ENCODE results near the gene ST8SIA3. TPM values are rescaled to one million over a fixed set of nuclear protein-coding genes. Genes with fewer than 3 reads are reported as not detected.

Gene ST8SIA3, protein sequence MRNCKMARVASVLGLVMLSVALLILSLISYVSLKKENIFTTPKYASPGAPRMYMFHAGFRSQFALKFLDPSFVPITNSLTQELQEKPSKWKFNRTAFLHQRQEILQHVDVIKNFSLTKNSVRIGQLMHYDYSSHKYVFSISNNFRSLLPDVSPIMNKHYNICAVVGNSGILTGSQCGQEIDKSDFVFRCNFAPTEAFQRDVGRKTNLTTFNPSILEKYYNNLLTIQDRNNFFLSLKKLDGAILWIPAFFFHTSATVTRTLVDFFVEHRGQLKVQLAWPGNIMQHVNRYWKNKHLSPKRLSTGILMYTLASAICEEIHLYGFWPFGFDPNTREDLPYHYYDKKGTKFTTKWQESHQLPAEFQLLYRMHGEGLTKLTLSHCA
- 3.4 TPM for polyA plus RNA-seq (2013, experiment 1 of 2)
- 3.9 TPM for polyA plus RNA-seq (2013, experiment 2 of 2)

DNA sequence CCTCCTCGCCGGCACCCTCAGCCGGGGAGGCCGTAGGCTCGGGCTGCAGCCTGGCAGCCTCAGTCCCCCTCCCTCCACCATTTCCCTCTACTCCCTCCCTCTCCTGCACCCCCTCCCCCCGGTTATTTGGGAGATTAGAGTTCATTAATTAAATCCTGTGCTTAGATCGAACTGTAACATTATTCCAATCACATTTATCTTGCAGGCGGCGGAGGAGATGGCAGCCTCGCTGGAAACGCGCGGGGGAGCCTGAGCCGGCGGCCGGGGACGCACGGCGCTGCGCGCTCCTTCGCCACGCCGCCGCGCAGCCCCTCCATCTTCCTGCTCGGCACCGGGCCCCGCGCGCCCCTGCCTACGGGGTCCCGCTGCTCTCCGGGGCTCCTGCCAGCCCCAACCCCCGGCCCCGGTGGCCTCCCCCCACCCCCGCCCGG, at the start of gene ST8SIA3:
ST8SIA3 (plus strand) TSS at position 287 of the 431 bp plus-strand sequence. CDS start 290 bp downstream, outside the sequence.
- Histone ChIP-seq H3K9ac (ENCODE audit: low read depth, low read length) (no peak within 1 kb of the TSS; the same call in 1 of the 2 replicates), H3K9me3 (ENCODE audit: insufficient read depth, low read depth, low read length) (no peaks in the 10 kb centered on the region), H3K36me3 (ENCODE audit: insufficient read depth, low read length) (no peaks in the 10 kb centered on the region), H3K27me3 (ENCODE audit: insufficient read depth, low read length) (peaks cover 42% of the 10 kb centered on the region), H3K4me1 (ENCODE audit: insufficient read depth, low read length) (peaks cover 8% of the 10 kb centered on the region; the same call in 1 of the 2 replicates), H3K4me3 (ENCODE audit: low read length) (peak within 1 kb of the TSS; percentile 76), H3K27ac (ENCODE audit: low read depth, low read length) (no peak within 1 kb of the TSS)
- WGBS = under 1% methylated on average over 28 of the region's 38 CpGs

DNA sequence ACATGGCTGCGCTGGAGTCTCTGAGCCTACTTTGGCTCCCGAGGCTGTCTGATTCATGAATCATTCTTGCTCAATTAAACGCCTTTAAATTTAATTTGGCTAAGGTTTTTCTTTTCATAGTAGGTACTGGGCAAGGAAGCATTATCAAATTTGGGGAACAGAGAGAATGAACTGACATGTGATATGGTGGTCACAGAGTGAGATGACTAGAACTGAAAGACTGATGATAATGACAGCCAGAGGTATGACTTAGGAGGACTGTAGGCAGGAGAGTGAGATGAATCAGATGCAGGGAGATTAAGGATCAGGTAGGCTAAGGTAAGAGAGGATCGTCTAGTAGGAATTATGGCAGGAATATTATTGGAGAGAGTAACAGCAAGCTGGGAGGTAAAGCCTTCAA, 40.9 kb upstream of the ST8SIA3 start:
- no peaks in the 10 kb centered on the region for H3K4me1 ChIP-seq (ENCODE audit: insufficient read depth, low read length)
- no peak overlapping the region for H3K27ac ChIP-seq (ENCODE audit: low read depth, low read length)
- no peak overlapping the region for H3K9ac ChIP-seq (ENCODE audit: low read depth, low read length)
- no peak overlapping the region for H3K4me3 ChIP-seq (ENCODE audit: low read length)
- 90% methylated on average over 4 of the region's 4 CpGs for WGBS
- no peaks in the 10 kb centered on the region for H3K9me3 ChIP-seq (ENCODE audit: insufficient read depth, low read depth, low read length)
- no peaks in the 10 kb centered on the region for H3K36me3 ChIP-seq (ENCODE audit: insufficient read depth, low read length)
- H3K27me3 ChIP-seq (ENCODE audit: insufficient read depth, low read length) = no peaks in the 10 kb centered on the region

- H3K9me3 ChIP-seq (ENCODE audit: insufficient read depth, low read depth, low read length) = no peaks in the 10 kb centered on the region
- H3K9ac ChIP-seq (ENCODE audit: low read depth, low read length) = no peak overlapping the region
- no peak overlapping the region for H3K4me3 ChIP-seq (ENCODE audit: low read length)
- WGBS = 100% methylated on average over 3 of the region's 3 CpGs
- H3K27ac ChIP-seq (ENCODE audit: low read depth, low read length) = no peak overlapping the region
- no peaks in the 10 kb centered on the region for H3K27me3 ChIP-seq (ENCODE audit: insufficient read depth, low read length)
- no peaks in the 10 kb centered on the region for H3K36me3 ChIP-seq (ENCODE audit: insufficient read depth, low read length)
- H3K4me1 ChIP-seq (ENCODE audit: insufficient read depth, low read length) = no peaks in the 10 kb centered on the region
These were observed 39.8 kb upstream of the ST8SIA3 start for GRCh38 chr18:57312346-57313144.

DNA sequence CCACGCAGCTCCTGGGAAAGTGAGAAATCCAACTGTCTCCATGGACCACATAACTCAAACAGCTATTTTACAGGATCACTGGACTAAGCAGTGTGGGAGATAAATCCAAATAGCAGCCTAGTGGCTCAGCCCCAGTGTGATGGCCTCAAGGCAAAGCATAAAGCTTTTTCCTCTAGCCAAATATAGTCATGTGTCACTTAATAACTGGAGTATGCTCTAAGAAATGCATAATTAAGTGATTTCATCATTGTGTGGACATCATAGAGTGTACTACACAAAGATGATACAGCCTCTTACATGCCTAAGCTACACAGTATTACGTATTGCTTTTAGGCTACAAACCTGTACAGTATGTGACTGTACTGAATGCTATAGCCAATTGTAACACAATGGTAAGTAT, 31.8 kb upstream of the ST8SIA3 start:
- H3K27me3 ChIP-seq (ENCODE audit: insufficient read depth, low read length) = no peaks in the 10 kb centered on the region
- WGBS = 82% methylated on average over 2 of the region's 2 CpGs
- H3K4me1 ChIP-seq (ENCODE audit: insufficient read depth, low read length) = no peaks in the 10 kb centered on the region
- H3K27ac ChIP-seq (ENCODE audit: low read depth, low read length) = no peak overlapping the region
- H3K9ac ChIP-seq (ENCODE audit: low read depth, low read length) = no peak overlapping the region
- no peaks in the 10 kb centered on the region for H3K36me3 ChIP-seq (ENCODE audit: insufficient read depth, low read length)
- no peaks in the 10 kb centered on the region for H3K9me3 ChIP-seq (ENCODE audit: insufficient read depth, low read depth, low read length)
- no peak overlapping the region for H3K4me3 ChIP-seq (ENCODE audit: low read length)

DNA sequence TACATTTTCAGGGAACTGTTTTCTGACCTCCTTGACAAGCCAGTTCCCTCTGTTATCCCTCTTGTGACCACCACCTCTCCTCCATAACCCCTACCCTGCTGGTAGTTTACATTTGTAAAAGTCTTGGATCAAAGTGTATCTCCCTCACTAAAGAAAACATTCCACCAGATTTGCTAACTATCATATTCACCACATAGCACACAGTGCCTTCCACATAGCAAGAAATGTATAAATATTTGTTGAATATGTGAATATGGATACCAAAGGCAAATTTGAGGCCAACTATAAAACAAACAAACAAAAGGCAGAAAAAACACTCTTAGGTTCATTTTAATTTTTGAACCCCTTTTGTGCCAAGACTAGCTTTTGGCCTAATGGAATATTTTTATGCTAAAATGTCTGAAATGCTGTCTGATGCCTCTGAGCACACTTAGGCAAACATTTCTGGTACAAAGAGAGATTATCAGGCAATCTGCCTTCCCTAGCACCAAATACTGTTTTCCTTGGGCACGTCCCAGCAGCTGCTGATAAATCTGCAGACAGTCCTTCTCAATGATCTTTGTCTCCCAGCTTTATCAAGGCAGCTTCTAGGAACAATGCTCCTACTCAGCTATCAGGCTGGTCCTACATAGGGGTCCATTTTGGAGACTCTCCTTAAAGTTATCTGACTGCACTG, 26.7 kb upstream of the ST8SIA3 start:
- 73% methylated on average over 1 of the region's 1 CpG for WGBS

GRCh38 chr18:57326718-57327323, 25.5 kb upstream of the ST8SIA3 start:
- 91% methylated on average over 8 of the region's 8 CpGs for WGBS

More for the DNA sequence above, 26.7 kb upstream of the ST8SIA3 start:
- Histone ChIP-seq H3K27ac (ENCODE audit: low read depth, low read length) (no peak overlapping the region), H3K27me3 (ENCODE audit: insufficient read depth, low read length) (no peaks in the 10 kb centered on the region), H3K36me3 (ENCODE audit: insufficient read depth, low read length) (no peaks in the 10 kb centered on the region), H3K9ac (ENCODE audit: low read depth, low read length) (no peak overlapping the region), H3K9me3 (ENCODE audit: insufficient read depth, low read depth, low read length) (no peaks in the 10 kb centered on the region), H3K4me1 (ENCODE audit: insufficient read depth, low read length) (no peaks in the 10 kb centered on the region), H3K4me3 (ENCODE audit: low read length) (no peak overlapping the region)

DNA sequence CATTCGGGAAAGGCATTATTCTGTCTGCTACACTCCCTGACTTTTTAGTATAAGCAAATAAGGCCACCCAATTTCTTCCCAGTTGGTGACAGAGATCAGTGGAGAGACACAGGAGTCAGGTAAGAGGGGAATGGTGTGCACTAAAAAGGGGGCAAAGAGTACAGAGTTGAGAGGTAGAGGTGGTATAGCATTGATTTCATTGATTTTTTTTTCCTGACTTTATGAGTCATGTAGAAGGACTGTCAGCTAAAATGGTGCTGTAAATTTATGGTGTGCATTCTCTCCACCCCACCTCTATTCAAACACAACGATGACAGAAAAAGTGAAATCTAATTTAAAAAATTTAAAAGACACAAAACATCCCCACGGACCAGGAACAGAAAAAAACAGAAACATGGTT, 23.7 kb upstream of the ST8SIA3 start:
- H3K36me3 ChIP-seq (ENCODE audit: insufficient read depth, low read length) = no peaks in the 10 kb centered on the region
- H3K9me3 ChIP-seq (ENCODE audit: insufficient read depth, low read depth, low read length) = no peaks in the 10 kb centered on the region
- H3K4me3 ChIP-seq (ENCODE audit: low read length) = no peak overlapping the region
- no peak overlapping the region for H3K9ac ChIP-seq (ENCODE audit: low read depth, low read length)
- H3K27ac ChIP-seq (ENCODE audit: low read depth, low read length) = no peak overlapping the region
- no peaks in the 10 kb centered on the region for H3K27me3 ChIP-seq (ENCODE audit: insufficient read depth, low read length)
- no peaks in the 10 kb centered on the region for H3K4me1 ChIP-seq (ENCODE audit: insufficient read depth, low read length)
- WGBS = 92% methylated on average over 3 of the region's 3 CpGs

More at GRCh38 chr18:57326718-57327323, 25.5 kb upstream of the ST8SIA3 start:
- Histone ChIP-seq H3K36me3 (ENCODE audit: insufficient read depth, low read length) (no peaks in the 10 kb centered on the region), H3K27me3 (ENCODE audit: insufficient read depth, low read length) (no peaks in the 10 kb centered on the region), H3K27ac (ENCODE audit: low read depth, low read length) (no peak overlapping the region), H3K9me3 (ENCODE audit: insufficient read depth, low read depth, low read length) (no peaks in the 10 kb centered on the region), H3K4me3 (ENCODE audit: low read length) (no peak overlapping the region), H3K4me1 (ENCODE audit: insufficient read depth, low read length) (no peaks in the 10 kb centered on the region), H3K9ac (ENCODE audit: low read depth, low read length) (no peak overlapping the region)

DNA sequence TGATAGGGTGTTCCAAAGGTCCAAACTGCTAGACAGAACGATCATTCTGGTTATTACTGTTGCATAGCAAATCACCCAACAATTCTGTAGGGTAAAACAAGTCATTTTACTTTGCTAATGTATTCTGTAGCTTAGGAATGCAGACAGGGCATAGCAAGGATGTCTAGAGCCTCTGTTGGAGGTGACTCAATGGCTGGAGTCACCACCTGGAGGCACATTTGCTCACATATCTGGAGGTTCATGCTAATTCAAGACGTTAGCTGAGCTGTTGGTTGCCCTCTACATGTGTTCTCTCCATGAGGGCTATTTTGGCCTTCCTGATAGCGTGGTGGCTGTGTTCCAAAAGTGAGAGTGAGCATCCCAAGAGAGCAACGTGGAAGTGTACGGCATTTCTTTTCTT, 22.5 kb upstream of the ST8SIA3 start:
- Histone ChIP-seq H3K36me3 (ENCODE audit: insufficient read depth, low read length) (no peaks in the 10 kb centered on the region), H3K9ac (ENCODE audit: low read depth, low read length) (no peak overlapping the region), H3K27me3 (ENCODE audit: insufficient read depth, low read length) (no peaks in the 10 kb centered on the region), H3K4me3 (ENCODE audit: low read length) (no peak overlapping the region), H3K27ac (ENCODE audit: low read depth, low read length) (no peak overlapping the region), H3K9me3 (ENCODE audit: insufficient read depth, low read depth, low read length) (no peaks in the 10 kb centered on the region), H3K4me1 (ENCODE audit: insufficient read depth, low read length) (no peaks in the 10 kb centered on the region)
- 90% methylated on average over 5 of the region's 5 CpGs for WGBS

- 100% methylated on average over 1 of the region's 2 CpGs for WGBS
- no peaks in the 10 kb centered on the region for H3K27me3 ChIP-seq (ENCODE audit: insufficient read depth, low read length)
- H3K36me3 ChIP-seq (ENCODE audit: insufficient read depth, low read length) = no peaks in the 10 kb centered on the region
- no peak overlapping the region for H3K27ac ChIP-seq (ENCODE audit: low read depth, low read length)
- no peaks in the 10 kb centered on the region for H3K9me3 ChIP-seq (ENCODE audit: insufficient read depth, low read depth, low read length)
- H3K9ac ChIP-seq (ENCODE audit: low read depth, low read length) = no peak overlapping the region
- H3K4me3 ChIP-seq (ENCODE audit: low read length) = no peak overlapping the region
- H3K4me1 ChIP-seq (ENCODE audit: insufficient read depth, low read length) = no peaks in the 10 kb centered on the region
These were observed 20.6 kb upstream of the ST8SIA3 start for GRCh38 chr18:57331718-57332117.

GRCh38 chr18:57333940-57334339, 18.4 kb upstream of the ST8SIA3 start:
- 77% methylated on average over 5 of the region's 5 CpGs for WGBS
- H3K4me1 ChIP-seq (ENCODE audit: insufficient read depth, low read length) = no peaks in the 10 kb centered on the region

More at GRCh38 chr18:57333940-57334339, 18.4 kb upstream of the ST8SIA3 start:
- Histone ChIP-seq H3K9me3 (ENCODE audit: insufficient read depth, low read depth, low read length) (no peaks in the 10 kb centered on the region), H3K27ac (ENCODE audit: low read depth, low read length) (no peak overlapping the region), H3K27me3 (ENCODE audit: insufficient read depth, low read length) (no peaks in the 10 kb centered on the region), H3K36me3 (ENCODE audit: insufficient read depth, low read length) (no peaks in the 10 kb centered on the region), H3K4me3 (ENCODE audit: low read length) (no peak overlapping the region), H3K9ac (ENCODE audit: low read depth, low read length) (no peak overlapping the region)
